Stimulated activated CD4-positive, alpha-beta T cell treated with anti-CD3 and anti-CD28 coated beads, TNF-alpha, amount 100 ng/mL, for 48 hours (primary cell): ENCODE data around the gene DCAKD.

Experiments
- DNase-seq, 3 donors: peaks; one replicate each; pipeline ENCODE4 v3.0.0-alpha.2; 2020; ENCODE audit warnings: low read depth in 3 of 3

DCAKD gene

DNA sequence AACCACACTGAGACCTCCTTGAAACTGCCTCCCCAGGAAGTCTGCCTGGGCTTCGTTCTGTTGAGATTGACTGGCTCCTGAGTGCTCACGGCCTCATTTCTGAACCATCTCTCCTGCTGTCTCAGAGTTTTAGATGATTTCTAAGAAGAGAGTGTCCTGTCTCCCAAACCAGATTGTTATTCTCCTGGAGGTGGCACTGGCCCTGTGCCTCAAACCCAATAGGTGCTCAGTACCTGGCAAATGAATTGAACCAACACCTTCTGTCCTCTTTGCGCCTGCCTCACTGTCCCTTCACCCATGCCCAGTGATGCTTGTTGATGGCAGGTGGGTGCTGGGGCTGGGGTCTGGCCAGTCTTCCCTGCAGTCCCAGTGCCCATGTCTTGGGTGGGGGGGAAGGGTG, 47.0 kb downstream of the DCAKD start:
- no peak for DNase-seq

GRCh38 chr17:45003877-45004276, 47.6 kb downstream of the DCAKD start:
- no peak for DNase-seq

DNA sequence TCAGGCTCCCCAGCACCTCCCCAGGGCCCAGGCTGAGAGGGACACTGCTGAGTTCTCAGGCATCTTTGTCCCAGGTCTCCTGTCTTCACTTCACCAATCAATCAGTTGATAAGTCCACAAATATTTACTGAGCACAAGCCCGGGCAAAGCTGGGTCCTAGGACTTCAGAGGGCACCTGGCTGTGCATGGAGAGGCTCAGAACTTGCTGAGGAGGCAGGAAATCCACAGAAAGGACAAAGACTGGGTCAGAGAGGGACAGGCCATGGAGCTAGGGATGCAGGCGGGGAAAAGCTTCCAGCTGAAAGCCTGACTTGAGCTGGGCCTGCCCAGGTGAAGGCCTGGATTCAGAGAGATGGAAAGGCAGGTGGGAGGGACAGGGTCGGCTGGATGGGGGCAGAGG, 50.1 kb downstream of the DCAKD start:
- no peak for DNase-seq

DNA sequence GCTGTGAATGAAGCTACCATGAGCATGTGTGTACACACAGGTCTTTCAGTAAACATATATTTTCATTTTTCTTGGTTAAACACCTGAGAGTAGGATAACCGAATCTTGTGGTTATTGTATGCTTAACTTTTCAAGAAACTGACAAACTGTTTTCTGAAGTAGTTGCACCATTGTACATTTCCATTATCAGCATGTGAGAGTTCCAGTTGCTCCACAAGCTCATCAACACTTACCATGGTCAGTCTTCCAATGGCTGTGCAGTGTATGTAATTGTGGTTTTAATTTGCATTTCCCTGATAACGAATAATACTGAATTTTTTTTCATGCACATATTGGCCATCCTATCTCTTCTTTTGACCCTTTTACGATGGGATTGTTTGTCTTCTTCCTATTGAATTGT, 52.0 kb downstream of the DCAKD start:
- DNase-seq = no peak

- no peak for DNase-seq
Measured at GRCh38 chr17:44998646-44999045, 52.8 kb downstream of the DCAKD start.

DNA sequence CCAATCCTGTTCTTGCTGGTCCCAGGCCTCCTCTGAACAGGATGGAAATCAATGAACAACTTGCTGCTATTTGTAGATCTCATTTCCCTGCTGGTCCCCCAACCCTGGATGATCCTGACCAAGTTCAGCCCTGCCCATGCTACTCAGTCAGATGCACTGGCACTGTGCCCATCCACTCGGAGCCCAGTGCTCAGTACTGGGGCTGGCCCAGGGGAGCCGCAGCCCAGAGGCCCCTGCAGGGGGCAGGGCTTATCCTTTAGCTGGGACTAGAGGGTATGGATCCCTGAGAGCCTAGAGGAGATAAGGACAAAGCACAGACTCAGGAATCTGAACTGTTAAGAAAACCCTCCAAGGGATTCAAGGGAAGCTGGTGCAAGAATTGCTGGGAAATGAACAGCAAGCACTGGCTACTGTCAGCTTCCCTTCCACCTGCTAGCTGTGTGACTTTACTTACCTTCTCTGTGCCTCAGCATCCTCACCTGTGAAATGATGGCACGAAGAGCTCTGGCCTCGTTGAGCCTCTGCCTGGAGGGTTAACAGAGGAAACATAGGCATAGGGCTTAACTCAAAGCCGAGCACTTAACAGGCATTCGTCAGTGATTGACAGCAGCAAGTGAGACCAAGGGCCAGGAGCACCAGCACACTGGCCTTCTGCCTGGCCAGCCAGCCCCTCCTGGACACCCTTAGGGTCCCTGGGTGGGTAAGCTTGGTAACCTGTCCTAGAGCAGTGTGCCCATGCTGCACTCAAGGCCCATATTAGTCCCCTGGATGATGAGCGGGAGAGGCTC, 53.5 kb downstream of the DCAKD start:
- no peak for DNase-seq

- DNase-seq = no peak
Measured at GRCh38 chr17:44996304-44996703, 55.1 kb downstream of the DCAKD start.

DNA sequence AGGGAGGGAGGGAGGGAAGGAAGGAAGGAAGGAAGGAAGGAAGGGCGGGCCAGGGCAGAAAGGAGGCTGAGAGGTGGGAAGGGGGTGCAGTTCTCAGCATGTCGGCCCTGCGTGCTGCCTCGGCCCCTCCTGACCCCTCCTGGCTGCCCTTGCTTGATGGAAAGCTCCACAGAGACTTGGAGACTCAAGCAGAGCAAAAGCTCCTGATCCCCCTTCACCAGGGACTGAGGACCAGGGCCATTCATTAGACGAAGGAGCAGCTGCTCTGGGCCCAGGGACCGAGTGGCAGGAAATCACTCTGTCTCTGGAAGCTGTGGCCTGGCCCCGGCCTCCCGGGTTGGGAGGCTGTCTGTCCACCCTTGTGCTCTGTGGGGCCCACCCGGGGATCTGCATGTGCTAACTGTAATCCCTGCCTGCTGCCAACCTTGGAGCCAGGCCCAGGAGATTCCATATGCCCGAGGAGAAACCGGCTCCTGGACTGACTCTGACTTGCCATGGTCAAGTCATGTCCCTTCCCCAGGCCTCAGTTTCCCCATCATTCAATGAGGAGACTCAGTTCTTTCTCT, 55.9 kb downstream of the DCAKD start:
- no peak for DNase-seq

GRCh38 chr17:44992242-44992939, 59.0 kb downstream of the DCAKD start:
- no peak for DNase-seq

GRCh38 chr17:44990994-44991393, 60.4 kb downstream of the DCAKD start:
- DNase-seq = no peak

- no peak for DNase-seq
Measured at GRCh38 chr17:44989552-44990138, 61.8 kb downstream of the DCAKD start.

DNA sequence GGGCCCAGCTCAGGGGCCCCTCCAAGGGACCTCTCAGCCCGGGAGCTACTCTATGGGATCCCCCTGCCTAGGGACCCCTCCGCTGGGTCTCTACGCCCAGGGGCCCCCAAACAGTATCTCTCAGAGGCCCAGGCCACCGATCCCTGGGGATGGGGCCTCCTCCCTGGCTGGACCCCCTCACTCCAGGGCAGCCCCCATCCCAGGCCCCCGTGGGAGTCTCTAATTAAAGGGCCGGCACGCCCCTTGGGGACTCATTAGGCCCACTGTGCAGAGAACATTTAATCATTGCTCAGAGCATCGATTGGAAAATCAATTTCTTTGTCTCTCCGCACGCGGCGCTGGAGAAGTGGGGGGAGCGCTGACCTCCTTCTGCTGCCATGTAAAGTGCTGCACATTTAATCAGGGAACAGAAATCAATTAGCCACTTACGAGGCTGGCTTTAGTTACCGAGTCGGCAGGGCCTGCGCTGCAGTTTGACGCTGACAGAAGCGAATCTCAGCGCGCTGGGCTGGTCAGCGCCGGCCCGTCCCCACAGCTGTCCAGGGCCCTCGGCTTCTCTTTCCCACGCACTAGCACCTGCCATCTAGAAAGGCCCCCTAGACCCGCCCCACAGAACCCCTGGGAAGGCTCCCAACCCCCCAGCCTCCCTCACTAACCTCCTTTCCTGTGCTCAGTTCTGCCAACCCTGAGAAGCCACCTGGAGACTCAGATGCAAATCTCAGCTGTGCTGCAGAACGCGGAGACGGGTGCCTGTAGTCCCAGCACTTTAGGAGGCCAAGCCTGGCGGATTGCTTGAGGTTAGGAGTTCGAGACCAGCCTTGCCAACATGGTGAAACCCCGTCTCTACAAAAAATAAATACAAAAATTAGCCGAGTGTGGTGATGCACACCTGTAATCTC, 63.1 kb downstream of the DCAKD start:
- no peak for DNase-seq

DNA sequence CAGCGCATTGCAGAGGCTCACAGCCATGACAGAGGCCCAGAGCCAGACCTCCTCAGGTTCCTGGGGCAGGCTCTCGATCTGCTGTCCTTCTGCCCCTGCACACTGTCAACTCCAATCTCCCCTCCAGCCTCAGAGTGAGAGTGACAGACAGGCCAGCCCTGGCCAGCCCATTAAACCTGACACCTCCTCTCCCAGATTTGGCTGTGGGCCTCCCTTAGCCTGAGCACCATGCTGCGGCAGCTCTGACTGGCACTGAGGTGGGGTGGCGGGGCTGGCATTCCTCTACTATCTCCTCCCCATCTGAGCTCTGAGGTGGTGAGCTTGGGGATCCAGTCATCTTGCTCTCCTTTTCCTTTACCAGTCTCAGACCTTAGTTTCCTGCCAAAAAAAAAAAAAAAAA, 67.9 kb downstream of the DCAKD start:
- DNase-seq = no peak

DNA sequence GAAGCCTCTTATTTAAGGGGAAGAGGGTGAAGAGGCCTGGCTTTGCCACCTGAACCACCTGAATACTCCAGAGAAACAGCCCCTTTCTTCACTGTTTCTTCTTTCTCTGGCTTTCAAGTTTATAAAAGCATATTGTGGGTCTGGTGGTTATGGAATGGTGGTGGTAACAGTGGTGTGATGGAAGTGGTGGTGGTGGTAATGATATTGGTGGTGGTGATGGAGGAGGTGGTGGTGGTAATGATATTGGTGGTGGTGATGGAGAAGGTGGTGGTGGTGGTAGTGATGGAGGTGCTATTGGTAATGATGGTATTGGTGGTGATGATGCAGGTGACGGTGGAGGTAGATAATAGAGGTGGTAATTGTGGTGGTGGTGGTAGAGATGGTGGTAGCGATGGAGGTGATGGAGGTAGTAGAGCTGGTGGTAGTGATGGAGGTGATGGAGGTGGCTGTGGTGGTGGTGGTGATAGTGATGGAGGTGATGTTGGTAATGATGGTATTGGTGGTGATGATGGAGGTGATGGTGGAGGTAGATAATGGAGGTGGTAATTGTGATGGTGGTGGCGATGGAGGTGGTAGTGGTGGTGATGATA, 69.2 kb downstream of the DCAKD start:
- no peak for DNase-seq

DNA sequence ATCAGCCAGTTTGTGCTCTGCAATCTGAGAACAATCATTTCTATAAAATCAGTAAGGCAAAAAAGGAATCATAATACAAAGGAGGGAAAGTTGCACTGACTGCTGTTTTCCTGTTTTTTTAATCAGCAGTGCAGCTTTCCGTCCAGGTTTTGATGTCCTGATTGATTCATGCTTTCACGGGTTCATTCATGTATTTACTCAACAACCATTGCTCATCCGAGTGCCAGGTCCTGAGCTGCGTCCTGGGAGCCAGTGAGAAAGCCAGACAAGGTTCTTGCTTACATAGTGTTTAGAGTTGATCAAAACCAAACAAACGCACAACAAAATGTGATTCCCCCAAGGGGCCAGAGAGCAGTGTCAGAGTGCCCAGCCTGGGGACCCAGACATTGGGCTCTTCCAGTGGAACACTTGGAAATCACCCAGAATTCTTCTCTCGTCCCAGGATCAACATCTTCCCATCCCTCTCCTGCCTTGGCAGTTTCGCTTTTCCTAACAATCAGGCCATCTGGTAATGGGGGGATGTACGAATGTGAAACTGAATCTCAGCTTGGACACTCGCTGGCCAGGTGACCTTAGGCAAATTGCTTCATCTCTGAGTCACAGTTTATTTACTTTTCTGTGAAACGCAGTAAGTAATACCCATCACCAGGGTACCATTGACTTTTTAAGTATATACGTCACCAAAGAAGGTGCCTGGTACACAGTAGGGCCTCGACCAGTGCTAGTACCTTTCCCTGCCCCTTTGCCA, 70.0 kb downstream of the DCAKD start:
- DNase-seq = no peak

DNA sequence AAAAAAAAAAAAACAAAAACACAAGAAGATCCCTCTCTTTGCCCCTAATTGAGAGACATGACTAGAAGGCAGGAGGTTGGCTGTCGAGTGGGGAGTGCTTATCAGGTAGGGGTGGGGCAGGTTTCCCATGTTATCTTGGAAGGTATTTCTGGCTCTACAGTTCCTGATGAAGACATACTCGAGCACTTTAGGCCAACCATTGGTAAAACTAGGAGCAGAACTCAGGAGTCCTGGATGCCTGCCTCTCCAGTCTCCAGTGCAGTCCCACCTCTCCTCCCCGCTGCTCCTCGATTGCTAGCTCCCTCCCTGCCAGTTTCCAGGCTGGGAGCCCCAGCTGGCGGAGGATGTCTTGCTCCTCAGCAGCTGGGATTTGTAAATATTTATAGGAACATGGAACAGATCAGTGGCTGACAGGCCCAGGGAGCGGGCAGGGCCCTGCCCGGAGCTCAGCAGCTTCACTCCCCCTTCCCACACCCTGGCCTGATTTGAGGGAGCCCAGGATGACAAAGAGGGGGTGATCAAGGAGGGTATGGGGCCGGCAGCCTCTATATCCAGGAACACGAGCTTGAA, 71.9 kb downstream of the DCAKD start:
- DNase-seq = no peak

GRCh38 chr17:44978807-44979206, 72.6 kb downstream of the DCAKD start:
- no peak for DNase-seq

- DNase-seq = no peak
Measured at GRCh38 chr17:44977814-44978550, 73.5 kb downstream of the DCAKD start.

DNA sequence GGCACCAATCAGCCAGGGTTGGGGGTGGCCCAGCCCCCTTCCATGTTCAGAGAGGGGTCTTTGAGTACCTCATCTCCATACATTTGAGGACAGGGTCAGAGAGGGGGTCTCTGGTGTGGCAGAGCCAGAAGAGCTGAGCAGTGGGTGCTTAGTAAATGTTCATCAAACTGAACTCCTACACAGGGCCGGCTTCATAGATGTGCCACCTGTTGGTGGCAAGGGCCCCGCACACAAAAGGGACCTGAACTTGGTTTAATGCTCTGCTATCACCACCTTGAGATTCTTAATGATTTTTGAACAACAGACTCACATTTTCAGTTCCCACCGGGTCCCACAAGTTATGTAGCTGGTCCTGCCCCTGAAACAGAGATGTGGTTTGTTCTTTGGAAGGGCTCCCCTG, 74.4 kb downstream of the DCAKD start:
- DNase-seq = no peak

DNA sequence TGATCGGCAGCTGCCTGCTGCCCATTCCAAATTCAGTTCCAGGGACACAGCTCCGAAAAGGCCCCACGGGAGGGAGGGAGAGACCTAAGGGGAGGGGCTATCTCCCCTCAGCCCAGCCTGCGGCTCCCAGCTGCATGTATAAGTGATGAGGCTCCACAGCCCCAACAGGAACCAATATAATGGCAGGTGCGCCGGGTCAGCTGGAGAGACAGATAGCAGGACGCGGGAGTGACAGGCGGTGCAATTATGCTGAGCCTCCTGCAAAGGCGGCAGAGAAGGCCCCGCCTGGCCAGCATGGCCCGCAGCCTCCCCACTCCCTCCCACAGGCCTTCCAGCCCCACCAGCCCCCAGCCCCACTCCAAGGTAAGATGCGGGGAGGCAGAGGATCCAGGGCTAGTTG, 75.2 kb downstream of the DCAKD start:
- no peak for DNase-seq
